ENCODE data around the gene NDUFB8. TPM values are rescaled to one million over a fixed set of nuclear protein-coding genes. Genes with fewer than 3 reads are reported as not detected.
"Not testable (repeated sequence)": the region's sequence is repeated elsewhere in the genome, so short reads cannot be mapped to it uniquely, and the experiment has no call there.

The NDUFB8 gene
- 289 and 300 TPM in 2 replicates for total RNA-seq (2014; rRNA removed; shearing (Covaris generic))

DNA sequence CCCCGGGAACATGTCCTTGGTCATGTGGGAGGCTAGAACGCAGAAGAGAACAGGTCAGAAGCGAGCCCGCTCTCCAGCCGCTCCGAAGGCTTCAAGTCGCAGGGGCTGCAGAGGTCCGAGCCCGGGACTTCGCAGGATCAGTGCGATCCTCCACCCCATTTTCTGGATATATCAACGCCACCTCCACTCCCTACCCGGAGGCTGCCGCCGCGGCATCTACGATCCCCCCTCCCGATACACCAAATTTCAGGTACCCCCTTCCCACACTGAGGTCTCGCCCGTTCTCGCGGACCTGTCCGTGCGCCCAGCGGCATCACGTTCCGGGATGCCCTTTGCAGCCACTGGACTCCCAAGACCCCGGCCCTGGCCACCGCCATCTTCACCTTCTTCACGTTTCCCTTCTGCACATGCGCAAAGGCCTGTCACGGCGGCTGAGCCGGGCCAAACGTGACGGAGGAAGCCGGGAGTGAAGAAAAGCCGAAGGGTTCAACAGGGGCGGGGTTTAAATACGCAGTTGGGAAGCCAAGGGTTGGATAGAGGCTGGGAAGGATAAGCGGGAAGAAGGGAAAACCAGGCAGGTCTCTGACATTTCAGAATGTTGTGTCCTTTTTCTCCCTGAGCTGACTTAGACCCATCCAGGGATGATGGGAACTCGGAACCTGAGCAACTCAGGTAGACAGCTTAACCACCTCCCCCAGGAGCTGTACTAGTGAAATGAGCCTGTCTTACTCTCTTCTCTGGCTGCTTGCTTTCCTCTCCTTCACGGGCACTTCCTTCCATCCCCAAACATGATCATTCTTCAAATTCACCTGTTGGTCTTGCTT, at the start of gene NDUFB8:
TSS of gene NDUFB8 (minus strand) at position 397 of the 824 bp plus-strand sequence. CDS start at position 377, 20 bp downstream.
- peak; percentile 77 for DNase-seq (ENCODE audit: low spot score)

DNA sequence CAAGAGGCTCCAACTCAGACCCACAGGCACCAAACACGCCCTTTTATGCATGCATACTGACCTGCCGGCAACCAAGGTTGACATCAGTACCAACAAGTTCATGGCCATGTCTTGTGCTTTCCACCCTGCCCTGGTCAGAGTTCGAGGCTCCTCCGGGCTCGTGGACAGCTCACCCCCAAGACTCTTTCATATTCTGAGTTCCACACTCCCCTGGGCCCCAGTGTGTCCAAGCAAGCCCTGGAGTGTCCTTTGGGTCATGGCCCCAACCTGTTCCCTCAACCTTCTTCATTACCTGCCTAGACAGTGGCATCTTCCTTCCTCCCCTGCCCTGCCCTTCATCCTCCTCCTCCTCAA, 46.6 kb upstream of the NDUFB8 start:
- no peak for DNase-seq (ENCODE audit: low spot score)

DNA sequence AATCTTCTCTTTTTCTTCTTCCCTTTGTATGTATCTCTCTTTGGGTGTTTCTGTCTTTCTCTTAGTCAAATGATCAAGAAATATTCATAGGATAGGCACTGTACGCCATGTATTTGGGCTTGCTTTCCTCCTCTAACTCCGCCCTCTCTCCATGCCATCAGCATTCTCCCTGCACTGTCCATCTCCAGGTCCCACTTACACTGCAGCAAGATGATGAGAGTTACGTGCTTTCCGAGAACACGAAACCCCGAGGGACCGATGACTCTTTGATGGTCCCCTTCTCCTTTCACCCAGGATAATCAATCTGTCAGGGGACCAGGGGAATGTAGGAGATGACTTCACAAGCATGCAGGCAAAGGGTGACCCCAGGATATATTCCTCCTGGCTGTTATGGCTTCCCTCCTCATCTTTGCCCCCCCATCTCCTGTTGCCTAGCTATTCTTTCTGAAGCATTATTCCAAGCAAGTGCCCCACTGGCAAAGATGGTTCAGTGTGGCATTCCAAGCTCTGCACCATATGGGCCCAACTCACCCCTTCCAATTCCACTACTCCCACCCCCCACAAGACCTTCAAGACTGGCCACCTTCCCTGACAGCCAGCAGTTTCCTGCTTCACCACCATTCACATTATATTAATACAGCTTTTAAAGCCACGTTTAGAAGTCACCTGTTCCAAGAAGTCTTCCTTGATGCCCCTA, 46.1 kb upstream of the NDUFB8 start:
- no peak for DNase-seq (ENCODE audit: low spot score)

DNA sequence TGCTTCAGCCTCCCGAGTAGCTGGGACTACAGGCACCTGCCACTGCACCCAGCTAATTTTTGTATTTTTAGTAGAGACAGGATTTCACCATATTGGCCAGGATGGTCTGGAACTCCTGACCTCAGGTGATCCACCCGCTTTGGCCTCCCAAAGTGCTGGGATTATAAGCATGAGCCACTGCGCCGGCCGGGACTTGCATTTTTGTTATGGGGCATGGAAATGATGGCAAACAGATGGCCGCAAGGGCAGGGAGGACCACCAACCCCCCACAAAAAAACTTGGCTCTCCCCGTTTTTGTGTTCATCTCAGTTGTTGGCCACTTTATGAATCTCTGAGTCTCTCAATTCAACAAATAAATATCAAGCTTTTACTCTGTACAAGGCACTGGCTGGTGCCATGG, 45.5 kb upstream of the NDUFB8 start:
- DNase-seq (ENCODE audit: low spot score): not testable (repeated sequence)

DNA sequence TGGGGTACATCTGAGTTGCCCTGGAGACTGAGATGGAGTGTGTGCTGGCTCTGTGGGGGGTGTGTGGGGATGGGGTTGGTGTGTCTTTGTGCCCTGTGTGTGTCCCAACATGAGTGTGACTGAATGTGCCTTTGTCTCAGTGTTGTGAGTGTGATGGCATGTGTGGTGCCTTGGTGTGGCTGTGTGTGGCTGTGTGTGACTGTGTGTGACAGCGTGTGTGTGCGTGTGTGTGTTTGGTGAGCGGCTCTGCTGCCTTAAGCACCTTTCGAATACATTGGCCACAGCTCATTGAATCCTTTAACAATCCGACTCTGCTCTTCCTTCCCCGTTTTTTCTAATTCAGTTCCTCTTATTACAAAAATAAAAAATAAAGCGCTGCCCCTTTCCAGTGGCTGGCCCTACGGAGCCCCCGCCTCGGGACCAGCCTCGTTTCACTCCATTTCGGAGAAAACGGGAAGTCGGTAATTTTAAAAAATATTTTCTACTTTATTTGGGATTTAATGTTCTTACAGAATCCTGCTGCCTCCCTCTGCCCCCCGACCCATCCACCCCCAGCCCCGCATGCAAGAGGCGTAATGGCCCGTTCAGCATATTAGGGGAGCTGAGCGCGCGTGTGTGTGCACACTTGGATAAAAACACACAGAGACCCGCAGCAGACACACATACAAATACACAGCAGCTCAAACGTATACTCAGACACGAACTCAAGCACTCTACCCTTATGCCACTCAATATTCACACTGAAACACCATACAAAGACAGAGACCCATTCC, 41.6 kb upstream of the NDUFB8 start:
- DNase-seq (ENCODE audit: low spot score): no peak

DNA sequence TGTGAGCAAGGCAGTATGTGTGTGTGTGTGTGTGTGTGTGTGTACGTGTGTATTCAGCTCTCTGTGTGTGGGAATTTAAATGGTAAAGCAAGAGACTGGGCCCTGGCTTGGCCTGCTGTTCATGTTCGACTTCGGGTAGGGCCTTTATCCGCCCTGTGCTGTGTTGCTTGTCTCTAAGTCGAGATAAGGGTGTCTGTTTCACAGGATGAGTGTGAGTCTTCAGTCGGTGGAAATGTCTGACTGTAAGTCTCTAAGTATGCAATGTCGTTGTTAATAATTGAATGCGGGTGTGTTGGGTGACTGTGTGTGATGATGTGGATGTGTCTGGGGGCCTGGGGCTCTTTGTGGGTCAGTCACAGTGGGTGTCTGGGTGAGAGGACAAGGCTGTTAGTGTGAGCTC, 40.8 kb upstream of the NDUFB8 start:
- no peak for DNase-seq (ENCODE audit: low spot score)

DNA sequence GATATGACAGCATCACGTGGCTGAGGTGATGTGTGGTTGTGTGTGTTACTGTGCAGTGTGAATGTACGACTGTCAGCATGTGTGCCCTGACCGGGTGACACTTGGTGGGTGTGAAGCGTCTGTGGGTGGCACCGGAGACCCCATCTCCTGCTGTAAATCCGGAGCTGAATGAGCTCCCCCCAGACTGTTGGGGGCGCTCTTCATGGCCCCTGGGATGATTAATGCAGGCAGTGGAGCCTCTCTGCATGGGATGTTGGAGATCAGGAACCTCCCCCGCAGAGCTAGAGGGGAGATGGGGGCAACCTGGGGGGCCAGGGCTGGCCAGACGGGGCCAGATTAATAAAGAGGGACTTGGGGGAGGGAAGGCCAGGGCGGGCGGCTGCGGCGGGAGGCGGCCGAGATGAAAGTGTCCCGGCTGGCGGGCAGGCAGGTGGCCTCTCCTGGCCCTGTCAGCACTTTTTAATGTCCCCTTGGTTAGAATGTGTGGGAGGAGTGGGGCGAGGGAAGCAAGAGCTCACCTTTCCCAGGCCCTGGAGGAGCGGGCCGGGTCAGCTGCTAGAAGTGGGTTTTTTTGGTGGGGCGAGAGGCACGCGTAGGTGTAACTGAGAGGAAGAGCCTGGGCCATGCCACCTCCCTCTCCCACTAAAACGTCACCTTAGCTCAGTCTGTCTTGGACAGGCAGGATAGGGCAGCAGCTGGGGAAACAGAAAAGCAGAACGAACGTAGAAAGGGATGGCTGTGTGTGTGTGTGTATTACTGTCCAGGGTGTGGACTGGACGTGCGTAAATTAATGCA, 40.2 kb upstream of the NDUFB8 start:
- no peak for DNase-seq (ENCODE audit: low spot score)

DNA sequence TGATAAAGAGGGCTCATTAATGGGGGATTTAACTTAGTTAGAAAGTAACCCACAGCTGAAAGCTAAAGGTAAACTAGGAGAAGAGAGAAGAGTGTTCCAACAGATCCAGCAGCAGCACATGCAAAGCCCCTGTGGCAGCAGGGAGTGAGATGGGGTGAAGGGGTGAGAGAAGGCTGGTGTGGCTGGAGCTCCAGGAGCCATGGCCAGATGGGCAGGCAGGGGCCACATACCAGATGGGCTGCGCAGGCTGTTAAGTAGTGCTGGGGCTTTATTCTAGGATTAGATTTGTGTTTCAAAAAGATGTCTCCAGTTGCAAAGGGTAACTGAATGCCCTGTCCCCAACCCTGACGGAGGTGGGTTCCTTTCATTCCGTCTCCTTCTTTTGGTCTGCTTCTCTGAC, 39.2 kb upstream of the NDUFB8 start:
- no peak for DNase-seq (ENCODE audit: low spot score)

DNA sequence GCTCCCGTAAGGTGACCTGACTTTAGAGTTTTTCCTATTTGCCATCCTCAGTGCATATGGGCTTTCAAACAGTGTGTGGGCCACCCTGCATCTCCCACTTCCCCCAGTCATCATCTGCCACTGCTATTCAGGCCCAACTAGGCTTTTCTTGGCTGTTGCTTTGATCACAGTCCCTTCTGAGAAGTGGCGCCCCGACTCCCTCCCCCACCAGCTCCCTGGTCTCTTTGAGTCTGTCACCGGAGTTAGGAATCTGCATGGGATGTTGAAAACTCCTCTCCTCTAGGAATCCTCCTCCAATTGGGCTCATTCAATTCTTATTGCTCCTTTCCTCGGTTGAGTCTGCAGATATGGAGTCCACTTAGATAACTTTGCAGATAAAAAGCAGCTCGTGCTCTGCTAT, 38.2 kb upstream of the NDUFB8 start:
- no peak for DNase-seq (ENCODE audit: low spot score)

DNA sequence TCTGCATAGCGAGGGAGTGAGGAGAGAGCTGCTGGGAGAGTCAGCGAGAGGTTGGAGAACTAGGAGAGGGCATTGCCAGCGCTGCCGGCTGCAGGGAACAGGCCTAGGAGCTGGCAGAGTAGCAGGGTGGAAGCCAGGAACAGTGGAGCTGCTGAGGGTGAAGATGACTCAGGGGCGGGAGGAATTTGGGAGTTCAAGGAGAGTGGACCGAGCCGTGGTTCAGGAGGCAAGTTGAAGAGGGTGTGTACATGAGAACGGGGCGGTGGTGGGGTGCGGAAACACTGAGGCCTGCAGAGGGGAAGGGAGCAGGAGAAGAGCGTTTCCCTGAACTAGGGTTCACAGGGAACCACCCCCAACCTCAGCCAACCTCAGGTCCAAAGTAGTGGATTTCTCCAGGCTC, 37.6 kb upstream of the NDUFB8 start:
- DNase-seq (ENCODE audit: low spot score): no peak

DNA sequence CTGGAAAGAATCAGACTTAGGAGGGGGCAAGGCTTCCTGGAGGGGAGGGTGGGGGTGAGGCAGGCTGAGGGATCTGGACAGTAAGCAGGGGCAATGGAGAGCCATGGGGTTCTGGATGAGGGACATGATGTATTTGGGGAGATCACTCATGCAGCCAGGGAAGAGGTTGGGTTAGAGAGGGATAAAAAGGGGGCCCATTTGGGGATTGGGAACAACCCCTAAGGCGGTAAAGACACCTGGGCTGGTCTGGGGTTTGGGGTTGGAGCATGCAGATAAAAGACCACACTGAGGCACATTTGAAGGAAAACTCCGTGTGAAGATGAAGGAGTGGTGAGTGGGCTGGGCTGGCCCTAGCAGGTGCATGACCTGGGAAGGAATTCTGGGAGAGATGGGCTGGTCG, 36.9 kb upstream of the NDUFB8 start:
- DNase-seq (ENCODE audit: low spot score): no peak

DNA sequence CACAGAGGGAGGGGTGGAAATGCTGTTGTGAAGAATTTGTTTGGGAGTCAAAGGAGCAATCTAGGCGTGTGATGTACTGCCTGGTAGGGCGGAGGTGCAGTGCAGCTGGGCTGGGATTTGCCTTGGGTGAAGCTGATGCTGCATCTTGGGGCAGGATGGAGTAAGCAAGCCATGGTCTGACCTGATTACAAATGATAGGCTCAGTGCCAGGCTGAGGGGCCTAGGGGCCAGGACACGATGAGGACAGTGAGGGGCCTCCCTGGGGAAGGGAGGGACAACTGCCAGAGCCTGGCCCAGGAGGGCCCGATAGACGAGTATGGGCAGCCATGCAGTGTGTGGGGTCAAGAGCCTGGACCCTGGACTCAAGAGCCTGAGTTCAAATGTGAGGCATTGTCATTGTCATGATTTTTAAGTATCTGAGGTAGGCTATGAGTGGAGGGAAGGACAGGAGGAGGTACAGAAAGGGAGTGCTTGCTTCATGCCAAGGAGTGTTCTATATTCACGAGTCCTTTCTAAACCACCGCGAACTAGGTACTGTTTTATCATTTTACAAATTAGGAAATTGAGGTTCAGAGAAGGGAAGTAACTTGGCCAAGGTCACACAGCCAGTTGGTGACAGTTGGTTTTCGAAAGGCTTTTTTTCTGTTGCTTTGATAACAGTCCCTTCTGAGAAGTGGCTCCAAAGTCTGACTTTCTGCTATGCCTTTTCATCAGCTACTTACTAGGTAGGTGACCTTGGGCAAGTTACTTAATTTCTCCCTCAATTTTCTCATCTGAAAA, 35.7 kb upstream of the NDUFB8 start:
- DNase-seq (ENCODE audit: low spot score): no peak

DNA sequence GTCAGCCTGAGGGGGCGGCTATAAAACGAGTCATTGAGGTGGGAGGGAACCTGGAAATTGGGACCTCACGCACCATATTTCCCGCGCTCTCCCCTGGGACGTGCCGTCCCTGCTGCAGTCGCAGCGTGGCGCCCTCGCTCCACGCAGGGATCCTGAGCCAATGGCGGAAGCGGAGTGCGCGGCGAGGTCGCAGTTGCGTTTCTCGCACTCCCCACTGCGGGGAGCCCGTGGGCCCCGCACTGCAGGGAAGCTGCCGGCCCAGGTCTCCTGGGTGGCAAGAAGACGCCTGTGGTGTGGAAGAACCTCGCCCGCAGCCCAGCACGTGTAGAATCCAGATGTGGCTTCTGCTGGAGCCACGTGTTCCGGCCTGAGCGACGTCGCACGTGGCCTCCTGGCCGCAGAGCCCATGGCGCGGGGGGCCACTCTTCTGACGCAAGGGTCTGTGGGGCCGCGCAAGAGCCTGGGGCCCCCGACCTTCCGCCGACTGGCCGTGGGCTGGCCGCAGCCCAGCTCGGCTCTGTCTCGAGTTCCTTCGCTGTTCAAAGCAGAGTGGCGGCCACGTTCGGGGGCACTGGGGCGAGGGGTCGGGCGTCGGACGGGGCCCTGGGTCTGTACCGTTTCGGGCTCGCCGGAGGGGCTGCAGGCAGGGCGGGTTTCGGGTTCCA, 32.5 kb upstream of the NDUFB8 start:
- peak; percentile 72 for DNase-seq (ENCODE audit: low spot score)

DNA sequence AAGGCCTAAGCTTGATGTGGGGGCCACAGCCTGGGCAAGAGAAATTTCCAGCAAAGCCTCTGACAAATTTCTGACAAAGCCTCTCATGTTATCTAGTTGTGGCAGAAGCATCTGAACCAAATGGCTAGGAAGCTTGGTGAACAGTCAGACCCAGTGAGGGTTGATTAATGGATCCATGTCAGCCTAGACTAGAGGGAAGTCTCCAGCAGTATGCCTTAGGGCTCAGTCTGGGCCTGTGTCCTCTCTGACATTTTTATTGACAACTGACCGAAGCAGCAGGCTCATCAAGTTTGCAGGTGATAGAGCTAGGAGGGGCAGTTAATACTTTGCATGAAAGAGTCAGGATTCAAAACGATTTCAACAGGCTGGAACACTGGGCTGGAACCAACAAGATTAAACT, 31.3 kb upstream of the NDUFB8 start:
- DNase-seq (ENCODE audit: low spot score): no peak

DNA sequence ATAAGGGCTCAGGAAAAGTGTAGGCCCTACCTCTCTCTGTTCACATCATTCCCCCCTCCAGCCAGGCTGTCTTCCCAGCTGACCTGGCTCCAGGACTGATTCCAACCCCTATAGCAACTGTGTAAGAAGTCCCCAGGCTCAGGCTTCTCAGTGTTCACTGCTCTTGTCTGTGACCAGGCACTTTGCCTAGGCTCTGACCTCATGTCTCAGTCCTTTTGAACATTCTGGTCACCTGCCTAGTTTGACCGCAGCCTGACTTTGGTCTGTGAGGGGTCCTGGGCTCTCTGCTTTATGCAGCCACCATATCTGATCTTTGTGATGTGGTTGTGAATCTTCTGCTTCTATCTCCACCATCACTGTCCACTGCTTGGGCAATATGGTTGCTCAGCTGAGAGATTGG, 30.6 kb upstream of the NDUFB8 start:
- no peak for DNase-seq (ENCODE audit: low spot score)

DNA sequence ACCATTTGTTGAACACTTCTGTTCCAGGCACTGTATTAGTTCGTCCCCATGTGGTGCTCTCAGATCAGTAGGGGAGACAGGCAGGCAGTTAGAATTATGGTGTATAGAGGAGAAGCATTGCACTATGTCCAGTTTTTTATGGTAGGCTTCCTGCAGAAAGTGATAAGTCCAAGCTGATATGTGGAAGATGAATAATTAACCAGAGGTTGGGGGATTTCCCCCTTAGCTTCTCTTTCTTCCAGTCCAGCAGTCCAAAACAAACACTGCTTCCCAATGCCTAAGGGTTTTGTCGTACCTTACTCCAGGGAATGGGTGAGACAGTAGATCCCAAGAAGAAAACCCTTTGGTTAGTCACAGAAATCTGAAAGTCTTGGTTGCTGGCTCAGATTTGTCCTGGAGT, 25.2 kb upstream of the NDUFB8 start:
- DNase-seq (ENCODE audit: low spot score): no peak

DNA sequence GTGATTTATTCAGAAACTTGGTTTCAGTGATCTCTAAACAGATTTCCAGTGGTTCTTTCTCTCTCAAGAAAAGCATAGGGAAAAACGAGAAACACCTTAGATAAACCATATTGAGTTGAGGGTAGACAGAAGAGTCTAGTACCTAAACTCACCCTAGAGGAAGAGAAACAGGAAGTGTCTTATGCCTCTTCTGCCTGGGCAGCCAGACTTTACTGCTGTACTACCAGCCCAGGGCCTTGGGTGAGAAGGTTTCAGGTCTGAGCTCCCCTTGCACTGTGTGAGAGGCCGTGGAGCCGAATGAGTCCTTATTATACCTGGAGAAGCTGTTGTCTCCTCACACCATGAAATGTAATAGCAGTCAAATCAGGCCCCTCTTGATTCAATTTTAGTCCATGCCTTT, 24.3 kb upstream of the NDUFB8 start:
- DNase-seq (ENCODE audit: low spot score): no peak

DNA sequence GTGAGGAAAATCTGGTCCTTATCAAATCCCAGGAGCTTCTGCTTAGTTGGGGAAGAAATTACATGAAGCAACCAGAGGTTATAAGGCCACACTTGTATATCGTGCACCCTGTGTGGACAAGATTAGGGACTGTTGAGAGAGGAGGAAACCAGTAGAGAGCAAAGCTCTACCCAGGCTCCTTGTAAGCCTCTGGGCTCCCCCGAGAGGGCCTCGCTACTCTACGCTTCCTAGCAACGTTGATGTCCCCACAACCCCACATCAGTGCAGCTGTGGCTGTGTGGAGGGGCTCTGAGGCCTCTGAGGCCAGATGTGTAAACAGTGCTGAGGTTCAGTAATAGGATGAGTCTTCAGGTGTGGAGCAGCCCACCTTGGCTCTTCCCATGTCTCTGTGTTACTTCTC, 22.1 kb upstream of the NDUFB8 start:
- DNase-seq (ENCODE audit: low spot score): no peak

DNA sequence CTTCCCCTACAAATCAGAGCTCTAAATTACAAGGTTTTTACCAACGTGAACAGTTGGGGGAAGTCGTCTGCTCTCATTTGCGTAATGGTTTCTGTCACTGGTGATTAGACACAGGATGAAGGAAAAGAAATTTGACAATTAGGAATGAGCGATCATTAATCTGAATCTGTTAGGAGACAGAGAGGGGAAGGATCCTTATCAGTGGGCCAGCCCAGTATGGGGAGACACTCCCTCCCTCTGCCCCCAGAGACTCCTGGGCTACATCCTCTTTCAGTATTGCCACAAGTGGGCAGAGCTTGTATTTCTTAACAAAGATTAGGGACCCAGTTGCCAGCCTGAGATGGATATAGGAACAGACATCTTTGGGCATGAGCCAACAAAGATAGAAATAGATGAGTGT, 21.5 kb upstream of the NDUFB8 start:
- DNase-seq (ENCODE audit: low spot score): no peak

DNA sequence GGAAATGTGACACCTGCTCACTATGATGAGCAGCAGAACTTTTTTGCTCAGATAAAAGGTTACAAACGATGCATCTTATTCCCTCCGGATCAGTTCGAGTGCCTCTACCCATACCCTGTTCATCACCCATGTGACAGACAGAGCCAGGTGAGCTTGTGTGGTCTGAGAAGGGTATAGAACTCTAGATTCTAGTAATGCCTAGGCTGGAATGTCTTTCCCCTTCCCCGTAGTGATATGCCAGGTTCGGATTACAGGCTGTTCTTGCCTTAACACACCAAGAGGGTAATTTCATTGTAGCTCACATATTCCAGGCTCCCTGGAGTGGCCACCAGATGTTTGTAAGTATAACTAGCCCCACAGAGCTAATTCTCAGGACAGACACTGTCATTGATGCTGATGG, 15.3 kb upstream of the NDUFB8 start:
- DNase-seq (ENCODE audit: low spot score): no peak
